ENCODE results near the gene TSSK1B. TPM values are rescaled to one million over a fixed set of nuclear protein-coding genes. Genes with fewer than 3 reads are reported as not detected.
"Not testable (repeated sequence)": the region's sequence is repeated elsewhere in the genome, so short reads cannot be mapped to it uniquely, and the experiment has no call there.

TSSK1B gene
- total RNA-seq, 1 donor = 0.72 TPM

- H3K4me3 ChIP-seq (ENCODE audit: insufficient read depth, low read length) = no peak overlapping the region
- no peak overlapping the region for H3K27ac ChIP-seq (ENCODE audit: low read depth, low read length)
- H2AFZ ChIP-seq (ENCODE audit: low read length) = no peak overlapping the region
- no peaks in the 10 kb centered on the region for H3K27me3 ChIP-seq (ENCODE audit: insufficient read depth, low read length)
- H3K4me1 ChIP-seq (ENCODE audit: insufficient read depth, low read length) = no peaks in the 10 kb centered on the region
- DNase-seq (ENCODE audit: insufficient read length, low spot score, missing footprints) = no peak
- no peak overlapping the region for H3K4me2 ChIP-seq (ENCODE audit: insufficient read depth, low read length)
- TF ChIP-seq CTCF (IDR thresholded peaks at IDR 0.05; ENCODE audit: extremely low read depth, low read depth, low read length) = no peak
- no peaks in the 10 kb centered on the region for H3K79me2 ChIP-seq (ENCODE audit: insufficient read depth, low read length)
- H4K20me1 ChIP-seq (ENCODE audit: insufficient read depth, low read length) = no peaks in the 10 kb centered on the region
- H3K36me3 ChIP-seq (ENCODE audit: insufficient read depth, low read length) = no peaks in the 10 kb centered on the region
- H3K9me3 ChIP-seq (ENCODE audit: low read depth, low read length) = no peaks in the 10 kb centered on the region
Observed at GRCh38 chr5:113404269-113404668, 30.5 kb downstream of the TSSK1B start.

- not testable (repeated sequence) for H4K20me1 ChIP-seq (ENCODE audit: insufficient read depth, low read length); H3K79me2 ChIP-seq (ENCODE audit: insufficient read depth, low read length)
Observed at GRCh38 chr5:113397986-113398385, 36.8 kb downstream of the TSSK1B start.

GRCh38 chr5:113397046-113397445, 37.7 kb downstream of the TSSK1B start:
- no peak for DNase-seq (ENCODE audit: insufficient read length, low spot score, missing footprints)
- no peaks in the 10 kb centered on the region for H3K36me3 ChIP-seq (ENCODE audit: insufficient read depth, low read length)
- no peak overlapping the region for H3K4me3 ChIP-seq (ENCODE audit: insufficient read depth, low read length)
- H3K79me2 ChIP-seq (ENCODE audit: insufficient read depth, low read length) = no peaks in the 10 kb centered on the region
- no peaks in the 10 kb centered on the region for H4K20me1 ChIP-seq (ENCODE audit: insufficient read depth, low read length)
- no peak overlapping the region for H2AFZ ChIP-seq (ENCODE audit: low read length)
- no peak overlapping the region for H3K27ac ChIP-seq (ENCODE audit: low read depth, low read length)
- no peaks in the 10 kb centered on the region for H3K4me1 ChIP-seq (ENCODE audit: insufficient read depth, low read length)
- TF ChIP-seq CTCF (IDR thresholded peaks at IDR 0.05; ENCODE audit: extremely low read depth, low read depth, low read length) = no peak
- H3K4me2 ChIP-seq (ENCODE audit: insufficient read depth, low read length) = no peak overlapping the region
- H3K27me3 ChIP-seq (ENCODE audit: insufficient read depth, low read length) = no peaks in the 10 kb centered on the region
- no peaks in the 10 kb centered on the region for H3K9me3 ChIP-seq (ENCODE audit: low read depth, low read length)

More at GRCh38 chr5:113397986-113398385, 36.8 kb downstream of the TSSK1B start:
- H3K27ac ChIP-seq (ENCODE audit: low read depth, low read length); DNase-seq (ENCODE audit: insufficient read length, low spot score, missing footprints); H3K4me1 ChIP-seq (ENCODE audit: insufficient read depth, low read length); H3K27me3 ChIP-seq (ENCODE audit: insufficient read depth, low read length); H3K4me3 ChIP-seq (ENCODE audit: insufficient read depth, low read length); H2AFZ ChIP-seq (ENCODE audit: low read length); H3K9me3 ChIP-seq (ENCODE audit: low read depth, low read length); H3K4me2 ChIP-seq (ENCODE audit: insufficient read depth, low read length); H3K36me3 ChIP-seq (ENCODE audit: insufficient read depth, low read length): not testable (repeated sequence)

GRCh38 chr5:113394658-113395057, 40.1 kb downstream of the TSSK1B start:
- no peaks in the 10 kb centered on the region for H3K4me1 ChIP-seq (ENCODE audit: insufficient read depth, low read length)
- H3K9me3 ChIP-seq (ENCODE audit: low read depth, low read length) = no peaks in the 10 kb centered on the region
- H3K4me2 ChIP-seq (ENCODE audit: insufficient read depth, low read length) = no peak overlapping the region
- no peaks in the 10 kb centered on the region for H3K36me3 ChIP-seq (ENCODE audit: insufficient read depth, low read length)
- no peak overlapping the region for H3K27ac ChIP-seq (ENCODE audit: low read depth, low read length)
- H2AFZ ChIP-seq (ENCODE audit: low read length) = no peak overlapping the region
- no peak overlapping the region for H3K4me3 ChIP-seq (ENCODE audit: insufficient read depth, low read length)
- peaks cover 10% of the 10 kb centered on the region for H3K27me3 ChIP-seq (ENCODE audit: insufficient read depth, low read length)
- no peaks in the 10 kb centered on the region for H4K20me1 ChIP-seq (ENCODE audit: insufficient read depth, low read length)
- TF ChIP-seq CTCF (IDR thresholded peaks at IDR 0.05; ENCODE audit: extremely low read depth, low read depth, low read length) = no peak
- H3K79me2 ChIP-seq (ENCODE audit: insufficient read depth, low read length) = no peaks in the 10 kb centered on the region
- DNase-seq (ENCODE audit: insufficient read length, low spot score, missing footprints) = peak; percentile 41
